Measurements from ENCODE around the gene PLXNA3. TPM values are rescaled to one million over a fixed set of nuclear protein-coding genes. Genes with fewer than 3 reads are reported as not detected.

Gene PLXNA3
- total RNA-seq, 4 donors from 2014 or later, result 5.6 to 17.9 (median 11.6) TPM

GRCh38 chrX:154494715-154495114, 36.6 kb downstream of the PLXNA3 start:
- TF ChIP-seq CTCF (IDR thresholded peaks at IDR 0.05; ENCODE audit: low read depth), result no peak

GRCh38 chrX:154495472-154495922, 37.4 kb downstream of the PLXNA3 start:
- TF ChIP-seq CTCF (IDR thresholded peaks at IDR 0.05; ENCODE audit: low read depth), result no peak

GRCh38 chrX:154502098-154502497, 44.0 kb downstream of the PLXNA3 start:
- TF ChIP-seq CTCF (IDR thresholded peaks at IDR 0.05; ENCODE audit: low read depth), result no peak

GRCh38 chrX:154502989-154503388, 44.9 kb downstream of the PLXNA3 start:
- TF ChIP-seq CTCF (IDR thresholded peaks at IDR 0.05; ENCODE audit: low read depth), result no peak

- TF ChIP-seq CTCF (IDR thresholded peaks at IDR 0.05; ENCODE audit: low read depth), result no peak
Measured at GRCh38 chrX:154505734-154506133, 47.7 kb downstream of the PLXNA3 start.

GRCh38 chrX:154506483-154507332, 48.6 kb downstream of the PLXNA3 start:
- no peak for TF ChIP-seq CTCF (IDR thresholded peaks at IDR 0.05; ENCODE audit: low read depth)

- no peak for TF ChIP-seq CTCF (IDR thresholded peaks at IDR 0.05; ENCODE audit: low read depth)
Measured at GRCh38 chrX:154507673-154508383, 49.7 kb downstream of the PLXNA3 start.
